GM12878 (cell line): ENCODE results near the gene MYH10. TPM values are rescaled to one million over a fixed set of nuclear protein-coding genes. Genes with fewer than 3 reads are reported as not detected.

ENCODE experiments used
- ATAC-seq: fragments of 200-7000 bp; cut with Tn5 transposase; 3 replicates; pipeline ENCODE4 v1.9.1; 2020; ENCODE audit warnings: mild to moderate bottlenecking, moderate library complexity
- BruUV-seq: library from RNA; stranded (reverse); fragments of 400-500 nt; replicated peaks from 2 replicates; lab custom pipeline; 2021; lab: Mats Ljungman, UMichigan
- CTCF ChIA-PET: fragments of 300-600 bp; sonication (Branson Sonifier 250); formaldehyde crosslinking; extraction: SDS; loops from one replicate; lab custom pipeline; 2021; ENCODE audit warnings: inconsistent platforms; lab: Yijun Ruan, JAX
- POLR2A ChIA-PET: fragments of 350-600 bp; formaldehyde crosslinking; extraction: SDS; loops from one replicate; lab custom pipeline; 2021; ENCODE audit warnings: inconsistent platforms; lab: Charles Lee
- RAD21 ChIA-PET: fragments of 300-600 bp; sonication (Branson Sonifier 250); formaldehyde crosslinking; loops from one replicate; lab custom pipeline; 2023; ENCODE audit warnings: antibody characterized with exemption; ENCODE audit not compliant: unreplicated experiment; lab: Charles Lee
- SMC1A ChIA-PET: fragments of 300-600 bp; sonication (Branson Sonifier 250); formaldehyde crosslinking; loops from one replicate; lab custom pipeline; 2023; ENCODE audit not compliant: unreplicated experiment, uncharacterized antibody; lab: Charles Lee
- DNase-seq: peaks from one replicate; pipeline ENCODE4 v3.0.0-alpha.2; 2011; ENCODE audit warnings: low read depth, low spot score
- FAIRE-seq: peaks from 3 replicates; lab custom pipeline; 2011; peaks lifted over from hg19 to GRCh38; lab: Jason Lieb, UNC
- H2AFZ ChIP-seq: 2 replicates; pipeline ENCODE4 v1.6.0; 2011; ENCODE audit warnings: low read depth, low read length, control low read depth; ENCODE audit not compliant: control insufficient read depth
- H3K27ac ChIP-seq: 2 replicates; pipeline ENCODE4 v1.5.1; 2011; ENCODE audit warnings: control low read depth; ENCODE audit not compliant: control insufficient read depth, insufficient read depth
- H3K27me3 ChIP-seq, 2 experiments: replicated peaks in 1 of 2; 2 replicates each; pipeline versions ENCODE4 v1.6.0 to v1.6.1; 2011; ENCODE audit warnings: low read length in 1 of 2; ENCODE audit not compliant: control insufficient read depth in 2 of 2, insufficient read depth in 2 of 2
- H3K36me3 ChIP-seq, 2 experiments: 2 replicates each; pipeline ENCODE4 v1.5.1; 2011; ENCODE audit warnings: low read length in 1 of 2; ENCODE audit not compliant: control insufficient read depth in 2 of 2, insufficient read depth in 2 of 2
- H3K4me1 ChIP-seq: 2 replicates; pipeline ENCODE4 v1.6.1; 2011; ENCODE audit warnings: mild to moderate bottlenecking, low read length, moderate library complexity, mixed read lengths; ENCODE audit not compliant: control insufficient read depth, insufficient read depth
- H3K4me2 ChIP-seq: 2 replicates; pipeline ENCODE4 v1.6.0; 2011; ENCODE audit warnings: control low read depth; ENCODE audit not compliant: control insufficient read depth, insufficient read depth
- H3K4me3 ChIP-seq: fragments of 200-600 bp; sonication (generic); 2 replicates; pipeline ENCODE4 v1.5.1; 2016
- H3K79me2 ChIP-seq: 2 replicates; pipeline ENCODE4 v1.6.0; 2011; ENCODE audit warnings: low read length; ENCODE audit not compliant: control insufficient read depth, insufficient read depth
- H3K9ac ChIP-seq: 2 replicates; pipeline ENCODE4 v1.8.0; 2011; ENCODE audit warnings: low read length, control low read depth, mixed read lengths; ENCODE audit not compliant: control insufficient read depth, insufficient read depth
- H3K9me3 ChIP-seq: replicated peaks from 3 replicates; pipeline ENCODE4 v1.5.1; 2011; ENCODE audit warnings: mild to moderate bottlenecking, low read length; ENCODE audit not compliant: control insufficient read depth, insufficient read depth
- H4K20me1 ChIP-seq: 2 replicates; pipeline ENCODE4 v1.6.0; 2011; ENCODE audit not compliant: control insufficient read depth, insufficient read depth
- ATF3 ChIP-seq: IDR thresholded peaks from 2 replicates; pipeline ENCODE4 v1.6.1; 2011; ENCODE audit warnings: low read depth, mild to moderate bottlenecking, low read length, moderate library complexity, borderline replicate concordance; ENCODE audit errors: extremely low read depth
- BCL3 ChIP-seq: IDR thresholded peaks from 2 replicates; pipeline ENCODE4 v1.6.1; 2011; ENCODE audit warnings: borderline replicate concordance, low read depth, mild to moderate bottlenecking, moderate library complexity, low read length; ENCODE audit not compliant: insufficient read depth, poor library complexity, severe bottlenecking
- BMI1 ChIP-seq: fragments of 450-650 bp; IDR thresholded peaks from 2 replicates; pipeline ENCODE4 v1.6.1; 2016; ENCODE audit warnings: mild to moderate bottlenecking, moderate library complexity, borderline replicate concordance
- CBX3 ChIP-seq: fragments of 200-600 bp; sonication (generic); IDR thresholded peaks from 2 replicates; pipeline ENCODE4 v1.6.1; 2016; ENCODE audit warnings: low read depth, borderline replicate concordance
- CHD1 ChIP-seq: IDR thresholded peaks from 2 replicates; pipeline ENCODE4 v1.6.1; 2012; ENCODE audit warnings: low read depth, low read length, improper control_type of control experiment
- CHD2 ChIP-seq: IDR thresholded peaks from 2 replicates; pipeline ENCODE4 v1.6.1; 2011; ENCODE audit warnings: low read depth, low read length, improper control_type of control experiment, borderline replicate concordance
- E2F4 ChIP-seq: IDR thresholded peaks from 2 replicates; pipeline ENCODE4 v1.6.1; 2012; ENCODE audit warnings: low read depth, low read length, improper control_type of control experiment
- E4F1 ChIP-seq: fragments of 450-650 bp; IDR thresholded peaks from 2 replicates; pipeline ENCODE4 v1.6.1; 2018; ENCODE audit warnings: borderline replicate concordance, mild to moderate bottlenecking; ENCODE audit not compliant: partially characterized antibody
- HDGF ChIP-seq: fragments of 450-650 bp; IDR thresholded peaks from 2 replicates; pipeline ENCODE4 v1.6.1; 2016; ENCODE audit warnings: antibody characterized with exemption
- MXI1 ChIP-seq: fragments of 150-350 bp; IDR thresholded peaks from 2 replicates; pipeline ENCODE4 v1.6.1; 2011; ENCODE audit warnings: low read depth, mild to moderate bottlenecking, inconsistent platforms, low read length, improper control_type of control experiment
- RELA ChIP-seq: fragments of 450-650 bp; IDR thresholded peaks from 2 replicates; pipeline ENCODE4 v1.8.0; 2014; ENCODE audit warnings: borderline replicate concordance; ENCODE audit not compliant: partially characterized antibody
- SKIL ChIP-seq: fragments of 450-650 bp; IDR thresholded peaks from 2 replicates; pipeline ENCODE4 v1.6.1; 2017; ENCODE audit warnings: mild to moderate bottlenecking, low read depth, inconsistent platforms; ENCODE audit not compliant: poor library complexity, severe bottlenecking
- SMAD1 ChIP-seq: fragments of 450-650 bp; IDR thresholded peaks from 2 replicates; pipeline ENCODE4 v1.6.1; 2018; ENCODE audit warnings: mild to moderate bottlenecking, low read depth; ENCODE audit not compliant: partially characterized antibody
- TARDBP ChIP-seq: IDR thresholded peaks from 2 replicates; pipeline ENCODE4 v1.6.1; 2016; ENCODE audit warnings: borderline replicate concordance
- TCF7 ChIP-seq: IDR thresholded peaks from 2 replicates; pipeline ENCODE4 v1.6.1; 2014; ENCODE audit warnings: antibody characterized with exemption, borderline replicate concordance
- ZNF622 ChIP-seq: fragments of 450-650 bp; IDR thresholded peaks from 2 replicates; pipeline ENCODE4 v1.6.1; 2017; ENCODE audit warnings: mild to moderate bottlenecking, inconsistent platforms
- WGBS: methylation state at CpG from one replicate; pipeline ENCODE4 v1.1.6; 2016; ENCODE audit warnings: low lambda C conversion rate; ENCODE audit not compliant: insufficient replicate concordance, insufficient coverage; ENCODE audit errors: missing lambda C conversion rate; 5-methylcytosine and 5-hydroxymethylcytosine counted together
- in situ Hi-C: fragments of 300-500 bp; cut with MboI; formaldehyde crosslinking; loops from 9 replicates; pipeline ENCODE4 v1.14.3; 2018; ENCODE audit warnings: mixed read lengths
- intact Hi-C: fragments of 100-400 bp; cut with micrococcal nuclease; formaldehyde crosslinking; loops from one replicate; pipeline ENCODE4 v1.14.2; 2022; ENCODE audit not compliant: unreplicated experiment
- polyA plus RNA-seq, 11 experiments: library from polyadenylated mRNA; depleted of rRNA in 4 of 11; unstranded in 6 of 11; stranded (reverse) in 5 of 11; fragments of >200 nt; fragmentation: Nextera tagmentation in 4 of 11; fragmentation: Illumina TruSeq in 1 of 11; extraction: Ambion mirVana in 4 of 11; extraction: Trizol in 1 of 11; gene quantifications; 1 replicate in 1 of 11; 2 replicates in 10 of 11; pipeline versions ENCODE4 v1.2.1 to v1.2.3, GENCODE V29; 2011 to 2016; ENCODE audit warnings: inconsistent platforms in 2 of 11, missing spikeins in 2 of 11, low read depth in 1 of 11
- total RNA-seq, 4 experiments: library from RNA; depleted of rRNA in 3 of 4; stranded (reverse); fragments of >200 nt in 3 of 4; fragmentation: Illumina TruSeq in 1 of 4; extraction: Trizol in 1 of 4; gene quantifications; 2 replicates each; pipeline versions ENCODE4 v1.2.1 to v1.2.3, GENCODE V29; 2013 to 2021

MYH10 gene
- total and polyA plus RNA-seq, 10 of the 15 experiments (the other 5 are each of a cell fraction or from before 2014, with no cell fraction given) = 0.33 to 7.1 (median 1.0) TPM

GRCh38 chr17:8659758-8660410, 29.4 kb upstream of the MYH10 start:
- ChIA-PET CTCF (no interaction called here), POLR2A (no interaction called here), SMC1A (no interaction called here), RAD21 (no interaction called here)
- in situ Hi-C loops (no loop called here), intact Hi-C loops (no loop called here)
- no peaks in the 10 kb centered on the region for H3K4me1 ChIP-seq
- H3K4me2 ChIP-seq = no peak overlapping the region
- H3K36me3 ChIP-seq = no peaks in the 10 kb centered on the region
- no TSS peak for BruUV-seq
- no peak overlapping the region for H3K9ac ChIP-seq
- DNase-seq (no peak), ATAC-seq (no peak), FAIRE-seq (no peak)
- H3K9me3 ChIP-seq = no peaks in the 10 kb centered on the region; the same call in 2 of the 3 replicates
- H2AFZ ChIP-seq = no peak overlapping the region
- no peaks in the 10 kb centered on the region for H3K79me2 ChIP-seq
- no peaks in the 10 kb centered on the region; a peak in 1 of 4 replicates for H3K27me3 ChIP-seq
- H3K27ac ChIP-seq = no peak overlapping the region
- no peak overlapping the region for H3K4me3 ChIP-seq
- H4K20me1 ChIP-seq = no peaks in the 10 kb centered on the region
- 47% methylated on average over 3 of the region's 3 CpGs for WGBS
- TF ChIP-seq CHD2 (no peak), CHD1 (no peak), TARDBP (no peak), E4F1 (no peak), RELA (no peak), SMAD1 (no peak), HDGF (no peak), E2F4 (no peak), CBX3 (no peak), MXI1 (no peak), ZNF622 (no peak), TCF7 (no peak), BMI1 (no peak), ATF3 (no peak), BCL3 (no peak), SKIL (no peak)
